H9 (cell line): ENCODE results near the gene ZP1. TPM values are rescaled to one million over a fixed set of nuclear protein-coding genes. Genes with fewer than 3 reads are reported as not detected.

Experiments used
- DNase-seq: peaks from one replicate; pipeline ENCODE4 v3.0.0-alpha.2; 2017
- H2AFZ ChIP-seq: one replicate; pipeline ENCODE4 v1.6.1; 2013; ENCODE audit warnings: mild to moderate bottlenecking, low read length, control low read depth, moderate library complexity
- H2AK5ac ChIP-seq: 2 replicates; pipeline ENCODE4 v1.6.1; 2013; ENCODE audit warnings: low read length, control low read depth, mixed read lengths; ENCODE audit not compliant: insufficient read length
- H2BK120ac ChIP-seq: one replicate; pipeline ENCODE4 v1.6.1; 2013; ENCODE audit warnings: low read depth, mild to moderate bottlenecking, low read length, control low read depth, inconsistent platforms; ENCODE audit not compliant: poor library complexity, severe bottlenecking
- H2BK12ac ChIP-seq: 2 replicates; pipeline ENCODE4 v1.6.1; 2013; ENCODE audit warnings: low read length, control low read depth, mixed read lengths, low read depth; ENCODE audit not compliant: insufficient read length
- H2BK15ac ChIP-seq: 2 replicates; pipeline ENCODE4 v1.6.1; 2013; ENCODE audit warnings: low read depth, low read length, control low read depth
- H2BK20ac ChIP-seq: one replicate; pipeline ENCODE4 v1.6.1; 2013; ENCODE audit warnings: low read depth, mild to moderate bottlenecking, low read length, control low read depth, inconsistent platforms; ENCODE audit not compliant: poor library complexity, severe bottlenecking
- H2BK5ac ChIP-seq: 2 replicates; pipeline ENCODE4 v1.6.1; 2013; ENCODE audit warnings: low read length, control low read depth, mixed read lengths; ENCODE audit not compliant: insufficient read length
- H3K14ac ChIP-seq: 2 replicates; pipeline ENCODE4 v1.6.1; 2013; ENCODE audit warnings: low read length, control low read depth; ENCODE audit not compliant: insufficient read depth
- H3K18ac ChIP-seq: 2 replicates; pipeline ENCODE4 v1.6.1; 2013; ENCODE audit warnings: low read depth, mild to moderate bottlenecking, mixed read lengths, low read length, control low read depth; ENCODE audit not compliant: insufficient read length
- H3K23ac ChIP-seq: 2 replicates; pipeline ENCODE4 v1.6.1; 2013; ENCODE audit warnings: low read length, control low read depth, mixed read lengths, low read depth; ENCODE audit not compliant: insufficient read length
- H3K23me2 ChIP-seq: 2 replicates; pipeline ENCODE4 v1.6.1; 2013; ENCODE audit warnings: low read depth, mild to moderate bottlenecking, mixed read lengths, low read length, control low read depth; ENCODE audit not compliant: insufficient read length, poor library complexity, severe bottlenecking
- H3K27ac ChIP-seq: 2 replicates; pipeline ENCODE4 v1.5.1; 2013; ENCODE audit warnings: low read length, control low read depth, mixed read lengths, low read depth; ENCODE audit not compliant: insufficient read length
- H3K27me3 ChIP-seq: 2 replicates; pipeline ENCODE4 v1.6.1; 2013; ENCODE audit warnings: low read length, control low read depth, inconsistent platforms; ENCODE audit not compliant: insufficient read depth
- H3K4ac ChIP-seq: 2 replicates; pipeline ENCODE4 v1.6.1; 2013; ENCODE audit warnings: low read depth, mild to moderate bottlenecking, control low read depth, inconsistent platforms, low read length, moderate library complexity
- H3K4me1 ChIP-seq: 2 replicates; pipeline ENCODE4 v1.6.1; 2013; ENCODE audit warnings: low read length, control low read depth, inconsistent platforms; ENCODE audit not compliant: insufficient read depth
- H3K4me2 ChIP-seq: 2 replicates; pipeline ENCODE4 v1.6.1; 2013; ENCODE audit warnings: low read length, control low read depth, mixed read lengths; ENCODE audit not compliant: insufficient read length, insufficient read depth
- H3K56ac ChIP-seq: 2 replicates; pipeline ENCODE4 v1.6.1; 2013; ENCODE audit warnings: low read depth, mild to moderate bottlenecking, mixed read lengths, low read length, control low read depth; ENCODE audit not compliant: insufficient read length
- H3K79me1 ChIP-seq: 2 replicates; pipeline ENCODE4 v1.6.1; 2013; ENCODE audit warnings: low read depth, mild to moderate bottlenecking, moderate library complexity, low read length, control low read depth, inconsistent platforms; ENCODE audit not compliant: insufficient read depth, poor library complexity, severe bottlenecking
- H3K79me2 ChIP-seq: 2 replicates; pipeline ENCODE4 v1.6.1; 2013; ENCODE audit warnings: low read length, control low read depth, inconsistent platforms; ENCODE audit not compliant: insufficient read depth
- H3K9ac ChIP-seq: 2 replicates; pipeline ENCODE4 v1.6.1; 2013; ENCODE audit warnings: low read length, control low read depth, mixed read lengths; ENCODE audit not compliant: insufficient read length; ENCODE audit errors: extremely low read depth
- H3K9me3 ChIP-seq: one replicate; pipeline ENCODE4 v1.6.1; 2013; ENCODE audit warnings: low read depth, low read length, inconsistent platforms; ENCODE audit not compliant: control insufficient read depth
- H3T11ph ChIP-seq: one replicate; pipeline ENCODE4 v1.6.1; 2013; ENCODE audit warnings: mild to moderate bottlenecking, low read length, control low read depth, inconsistent platforms
- H4K20me1 ChIP-seq: one replicate; pipeline ENCODE4 v1.6.1; 2013; ENCODE audit not compliant: control insufficient read depth, insufficient read length, insufficient read depth
- H4K5ac ChIP-seq: 2 replicates; pipeline ENCODE4 v1.6.1; 2013; ENCODE audit warnings: low read depth, mild to moderate bottlenecking, mixed read lengths, low read length, control low read depth; ENCODE audit not compliant: insufficient read length
- H4K8ac ChIP-seq: replicated peaks from 2 replicates; pipeline ENCODE4 v1.6.1; 2013; ENCODE audit warnings: low read length, control low read depth, mixed read lengths, low read depth; ENCODE audit not compliant: insufficient read length
- H4K91ac ChIP-seq: 2 replicates; pipeline ENCODE4 v1.6.1; 2013; ENCODE audit warnings: low read depth, mild to moderate bottlenecking, moderate library complexity, mixed read lengths, low read length, control low read depth; ENCODE audit not compliant: insufficient read length
- H3K27ac Mint-ChIP-seq, 3 experiments: 2 replicates in 2 of 3; 3 replicates in 1 of 3; pipeline ENCODE4 v1.8.0; 2020 to 2021; ENCODE audit warnings: mixed read lengths in 3 of 3, mild to moderate bottlenecking in 1 of 3, moderate library complexity in 1 of 3
- H3K27me3 Mint-ChIP-seq: 2 replicates; pipeline ENCODE4 v1.8.0; 2021; ENCODE audit warnings: low read depth, mild to moderate bottlenecking, moderate library complexity, mixed read lengths
- H3K36me3 Mint-ChIP-seq, 3 experiments: 2 replicates in 2 of 3; 3 replicates in 1 of 3; pipeline ENCODE4 v1.8.0; 2020 to 2021; ENCODE audit warnings: low read depth in 3 of 3, mixed read lengths in 3 of 3; ENCODE audit not compliant: insufficient read depth in 1 of 3
- H3K4me1 Mint-ChIP-seq, 2 experiments: 2 replicates each; pipeline ENCODE4 v1.8.0; 2020; ENCODE audit warnings: mixed read lengths in 2 of 2
- H3K4me3 Mint-ChIP-seq, 2 experiments: 2 replicates in 1 of 2; 3 replicates in 1 of 2; pipeline ENCODE4 v1.8.0; 2020 to 2021; ENCODE audit warnings: mild to moderate bottlenecking in 2 of 2, mixed read lengths in 2 of 2, moderate library complexity in 1 of 2
- H3K9me3 Mint-ChIP-seq, 2 experiments: 2 replicates in 1 of 2; 3 replicates in 1 of 2; pipeline ENCODE4 v1.8.0; 2020; ENCODE audit warnings: mild to moderate bottlenecking in 2 of 2, mixed read lengths in 2 of 2, moderate library complexity in 1 of 2
- CTCF ChIP-seq: fragments of 200-600 bp; sonication (generic); conservative IDR thresholded peaks from 3 replicates; pipeline ENCODE4 v1.8.0; 2021; ENCODE audit warnings: antibody characterized with exemption, mild to moderate bottlenecking
- WGBS: extraction: QIAGEN DNeasy Blood & Tissue Kit; methylation state at CpG from one replicate; pipeline ENCODE4 v1.1.7; 2013; ENCODE audit warnings: missing lambda C conversion rate, low lambda C conversion rate, mixed read lengths; ENCODE audit not compliant: insufficient read length; ENCODE audit errors: extremely low coverage; 5-methylcytosine and 5-hydroxymethylcytosine counted together
- total RNA-seq: library from RNA; stranded (reverse); gene quantifications from 2 replicates; pipeline ENCODE4 v1.2.1, GENCODE V29; 2021

The ZP1 gene
- total RNA-seq, 1 experiment from 2014 or later, result not detected

- no peak overlapping the region for H4K91ac ChIP-seq
- Mint-ChIP-seq H3K9me3 (peaks cover 0 to 2% of the 10 kb centered on the region in 2 experiments; a peak in 1 of 5 replicates), H3K4me3 (no peak overlapping the region), H3K36me3 (no peaks in the 10 kb centered on the region), H3K27ac (no peak overlapping the region), H3K4me1 (peaks cover 9 to 10% of the 10 kb centered on the region in 2 experiments), H3K27me3 (no peaks in the 10 kb centered on the region; the same call in 1 of the 2 replicates)
- no peak overlapping the region for H2BK5ac ChIP-seq
- H4K20me1 ChIP-seq, result no peaks in the 10 kb centered on the region
- no peak overlapping the region for H3K4me2 ChIP-seq
- no peak overlapping the region for H3K27ac ChIP-seq
- no peak for DNase-seq
- no peak overlapping the region for H3K56ac ChIP-seq
- H4K5ac ChIP-seq, result no peak overlapping the region
- H3K4ac ChIP-seq, result no peak overlapping the region
- no peaks in the 10 kb centered on the region for H3K9me3 ChIP-seq
- no peak overlapping the region for H3K18ac ChIP-seq
- H2AFZ ChIP-seq, result no peak overlapping the region
- no peak overlapping the region for H2AK5ac ChIP-seq
- H2BK20ac ChIP-seq, result no peak overlapping the region
- H4K8ac ChIP-seq, result no peak overlapping the region
- H2BK15ac ChIP-seq, result no peak overlapping the region
- no peaks in the 10 kb centered on the region for H3K27me3 ChIP-seq
- H2BK12ac ChIP-seq, result no peak overlapping the region
- no peak overlapping the region for H3K23ac ChIP-seq
- H3K9ac ChIP-seq, result no peak overlapping the region
- H3K4me1 ChIP-seq, result peaks cover 2% of the 10 kb centered on the region; the same call in 1 of the 2 replicates
- no peak overlapping the region for H3K14ac ChIP-seq
- H3T11ph ChIP-seq, result no peak overlapping the region
- no peak for TF ChIP-seq CTCF
- WGBS, result no CpG with 5 or more reads among the region's 3 CpGs
- H3K23me2 ChIP-seq, result no peaks in the 10 kb centered on the region
- H2BK120ac ChIP-seq, result no peak overlapping the region
- H3K79me2 ChIP-seq, result no peaks in the 10 kb centered on the region
- no peaks in the 10 kb centered on the region for H3K79me1 ChIP-seq
Measured at GRCh38 chr11:60870276-60870675, 2.9 kb downstream of the ZP1 start.
